GM12865 (cell line): ENCODE results near the gene DUSP5.

Experiments used
- DNase-seq: peaks from one replicate; pipeline ENCODE4 v3.0.0; 2010; ENCODE audit warnings: low read depth
- H3K4me3 ChIP-seq: 2 replicates; pipeline ENCODE4 v1.5.1; 2011; ENCODE audit warnings: mild to moderate bottlenecking, low read depth, low read length, control low read depth
- TF ChIP-seq, protein P1 (sequence below): IDR thresholded peaks from 2 replicates; pipeline ENCODE4 v1.5.1; 2011; ENCODE audit warnings: low read length, control low read depth, low read depth, inconsistent platforms; ENCODE audit not compliant: insufficient read depth; ENCODE audit errors: missing control alignments

The DUSP5 gene

DNA sequence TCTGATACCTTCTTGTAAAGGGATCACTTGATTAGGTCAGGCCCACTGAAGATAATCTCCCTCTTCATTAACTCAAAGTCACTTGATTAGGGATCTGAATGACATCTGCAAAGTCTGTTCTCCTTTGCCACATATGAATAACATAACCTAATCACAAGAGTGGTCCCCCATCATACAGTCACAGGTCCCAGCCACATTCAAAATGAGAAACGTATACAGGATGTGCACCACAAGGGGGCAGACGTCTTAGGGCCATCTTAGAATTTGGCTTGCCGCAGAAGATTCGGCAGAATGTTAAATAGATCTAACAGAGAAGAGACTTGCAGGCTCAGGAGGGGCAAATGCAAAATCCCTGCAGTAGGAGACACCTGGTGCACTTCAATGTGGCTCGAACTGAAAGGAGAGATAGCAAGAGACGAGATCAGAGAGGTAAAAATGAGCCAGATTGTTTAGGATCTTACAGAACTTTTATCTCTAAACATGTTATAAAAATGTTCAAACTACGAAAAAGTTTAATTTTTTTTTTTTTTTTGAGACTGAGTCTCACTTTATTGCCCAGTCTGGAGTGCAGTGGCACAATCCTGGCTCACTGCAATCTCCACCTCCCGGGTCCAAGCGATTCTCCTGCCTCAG lies 59.4 kb downstream of the DUSP5 start:
- H3K4me3 ChIP-seq = no peak overlapping the region
- DNase-seq = peak; percentile 82
- TF ChIP-seq, protein P1, sequence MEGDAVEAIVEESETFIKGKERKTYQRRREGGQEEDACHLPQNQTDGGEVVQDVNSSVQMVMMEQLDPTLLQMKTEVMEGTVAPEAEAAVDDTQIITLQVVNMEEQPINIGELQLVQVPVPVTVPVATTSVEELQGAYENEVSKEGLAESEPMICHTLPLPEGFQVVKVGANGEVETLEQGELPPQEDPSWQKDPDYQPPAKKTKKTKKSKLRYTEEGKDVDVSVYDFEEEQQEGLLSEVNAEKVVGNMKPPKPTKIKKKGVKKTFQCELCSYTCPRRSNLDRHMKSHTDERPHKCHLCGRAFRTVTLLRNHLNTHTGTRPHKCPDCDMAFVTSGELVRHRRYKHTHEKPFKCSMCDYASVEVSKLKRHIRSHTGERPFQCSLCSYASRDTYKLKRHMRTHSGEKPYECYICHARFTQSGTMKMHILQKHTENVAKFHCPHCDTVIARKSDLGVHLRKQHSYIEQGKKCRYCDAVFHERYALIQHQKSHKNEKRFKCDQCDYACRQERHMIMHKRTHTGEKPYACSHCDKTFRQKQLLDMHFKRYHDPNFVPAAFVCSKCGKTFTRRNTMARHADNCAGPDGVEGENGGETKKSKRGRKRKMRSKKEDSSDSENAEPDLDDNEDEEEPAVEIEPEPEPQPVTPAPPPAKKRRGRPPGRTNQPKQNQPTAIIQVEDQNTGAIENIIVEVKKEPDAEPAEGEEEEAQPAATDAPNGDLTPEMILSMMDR = peak; percentile 82

- no peak for DNase-seq
- no peak overlapping the region for H3K4me3 ChIP-seq
- TF ChIP-seq, protein P1 = no peak
Measured at GRCh38 chr10:110558041-110558440, 60.3 kb downstream of the DUSP5 start.

- H3K4me3 ChIP-seq = no peak overlapping the region
- TF ChIP-seq, protein P1 = no peak
- DNase-seq = no peak
Measured at GRCh38 chr10:110560012-110560411, 62.3 kb downstream of the DUSP5 start.
